Measurements from ENCODE around the gene GNS. TPM values are rescaled to one million over a fixed set of nuclear protein-coding genes. Genes with fewer than 3 reads are reported as not detected.
A peak's percentile ranks its signal among the peaks of the same experiment; 100 is the strongest.
"Not testable (repeated sequence)": the region's sequence is repeated elsewhere in the genome, so short reads cannot be mapped to it uniquely, and the experiment has no call there.

Gene GNS
- total RNA-seq, 1 experiment from 2014 or later = 134 TPM

- DNase-seq (ENCODE audit: low read depth) = peak; percentile 50
- in situ Hi-C loops (cut with HindIII; ENCODE audit: low pct_unique_long_range_greater_than_20kb, low sequenced_read_pairs) = no loop called here
These were observed 22.3 kb upstream of the GNS start for GRCh38 chr12:64781280-64782190.

- in situ Hi-C loops (cut with HindIII; ENCODE audit: low pct_unique_long_range_greater_than_20kb, low sequenced_read_pairs) = no loop called here
- DNase-seq (ENCODE audit: low read depth) = peak; percentile 76
These were observed 21.5 kb upstream of the GNS start for GRCh38 chr12:64780531-64781279.

GRCh38 chr12:64780132-64780530 lies 20.9 kb upstream of the GNS start:
- in situ Hi-C loops (cut with HindIII; ENCODE audit: low pct_unique_long_range_greater_than_20kb, low sequenced_read_pairs) = no loop called here
- no peak for DNase-seq (ENCODE audit: low read depth)

- no peak for DNase-seq (ENCODE audit: low read depth)
- in situ Hi-C loops (cut with HindIII; ENCODE audit: low pct_unique_long_range_greater_than_20kb, low sequenced_read_pairs) = no loop called here
These were observed 20.3 kb upstream of the GNS start for GRCh38 chr12:64779354-64779974.

- DNase-seq (ENCODE audit: low read depth); in situ Hi-C loops (cut with HindIII; ENCODE audit: low pct_unique_long_range_greater_than_20kb, low sequenced_read_pairs): not testable (repeated sequence)
These were observed 16.0 kb upstream of the GNS start for GRCh38 chr12:64775147-64775736.

- in situ Hi-C loops (cut with HindIII; ENCODE audit: low pct_unique_long_range_greater_than_20kb, low sequenced_read_pairs) = no loop called here
- no peak for DNase-seq (ENCODE audit: low read depth)
These were observed 14.2 kb upstream of the GNS start for GRCh38 chr12:64773386-64773785.

- in situ Hi-C loops (cut with HindIII; ENCODE audit: low pct_unique_long_range_greater_than_20kb, low sequenced_read_pairs) = no loop called here
These were observed 8.3 kb upstream of the GNS start for GRCh38 chr12:64767495-64767894.

GRCh38 chr12:64760808-64761573 lies 1.8 kb upstream of the GNS start:
- in situ Hi-C loops (cut with HindIII; ENCODE audit: low pct_unique_long_range_greater_than_20kb, low sequenced_read_pairs) = no loop called here
- no peak for DNase-seq (ENCODE audit: low read depth)

More at GRCh38 chr12:64767495-64767894, 8.3 kb upstream of the GNS start:
- DNase-seq (ENCODE audit: low read depth) = no peak

- in situ Hi-C loops (cut with HindIII; ENCODE audit: low pct_unique_long_range_greater_than_20kb, low sequenced_read_pairs) = no loop called here
- DNase-seq (ENCODE audit: low read depth) = no peak
These were observed 1.4 kb downstream of the GNS start for GRCh38 chr12:64757771-64758170.

- in situ Hi-C loops (cut with HindIII; ENCODE audit: low pct_unique_long_range_greater_than_20kb, low sequenced_read_pairs) = no loop called here
- no peak for DNase-seq (ENCODE audit: low read depth)
These were observed 2.8 kb downstream of the GNS start for GRCh38 chr12:64756376-64756775.

- no peak for DNase-seq (ENCODE audit: low read depth)
- in situ Hi-C loops (cut with HindIII; ENCODE audit: low pct_unique_long_range_greater_than_20kb, low sequenced_read_pairs) = no loop called here
These were observed 5.8 kb downstream of the GNS start for GRCh38 chr12:64753427-64753826.

- in situ Hi-C loops (cut with HindIII; ENCODE audit: low pct_unique_long_range_greater_than_20kb, low sequenced_read_pairs) = no loop called here
- DNase-seq (ENCODE audit: low read depth) = no peak
These were observed 6.4 kb downstream of the GNS start for GRCh38 chr12:64752833-64753238.

- no peak for DNase-seq (ENCODE audit: low read depth)
- in situ Hi-C loops (cut with HindIII; ENCODE audit: low pct_unique_long_range_greater_than_20kb, low sequenced_read_pairs) = no loop called here
These were observed 7.2 kb downstream of the GNS start for GRCh38 chr12:64752032-64752431.

- in situ Hi-C loops (cut with HindIII; ENCODE audit: low pct_unique_long_range_greater_than_20kb, low sequenced_read_pairs) = no loop called here
These were observed 9.6 kb downstream of the GNS start for GRCh38 chr12:64749461-64750200.

GRCh38 chr12:64747695-64748094 lies 11.5 kb downstream of the GNS start:
- in situ Hi-C loops (cut with HindIII; ENCODE audit: low pct_unique_long_range_greater_than_20kb, low sequenced_read_pairs) = no loop called here
- no peak for DNase-seq (ENCODE audit: low read depth)

More at GRCh38 chr12:64749461-64750200, 9.6 kb downstream of the GNS start:
- DNase-seq (ENCODE audit: low read depth) = no peak

- DNase-seq (ENCODE audit: low read depth) = no peak
- in situ Hi-C loops (cut with HindIII; ENCODE audit: low pct_unique_long_range_greater_than_20kb, low sequenced_read_pairs) = no loop called here
These were observed 12.5 kb downstream of the GNS start for GRCh38 chr12:64746663-64747062.

- in situ Hi-C loops (cut with HindIII; ENCODE audit: low pct_unique_long_range_greater_than_20kb, low sequenced_read_pairs) = no loop called here
These were observed 13.2 kb downstream of the GNS start for GRCh38 chr12:64745980-64746379.

More at GRCh38 chr12:64745980-64746379, 13.2 kb downstream of the GNS start:
- DNase-seq (ENCODE audit: low read depth) = no peak

Measured in Caki2 (cell line).